HepG2 (cell line): ENCODE data around the gene HFM1. TPM values are rescaled to one million over a fixed set of nuclear protein-coding genes. Genes with fewer than 3 reads are reported as not detected.

ENCODE experiments used
- ATAC-seq: fragments of 200-7000 bp; cut with Tn5 transposase; 3 replicates; pipeline ENCODE4 v1.9.1; 2020; ENCODE audit warnings: mild to moderate bottlenecking, moderate library complexity
- BruUV-seq: library from RNA; stranded (reverse); fragments of 400-500 nt; replicated peaks from 2 replicates; lab custom pipeline; 2021; lab: Mats Ljungman, UMichigan
- CTCF ChIA-PET: fragments of 300-600 bp; formaldehyde crosslinking; extraction: SDS; loops from one replicate; lab custom pipeline; 2021; ENCODE audit warnings: low total read pairs, inconsistent platforms, low intra/inter-chr PET ratio; lab: Yijun Ruan, JAX
- POLR2A ChIA-PET: fragments of 350-600 bp; sonication (Branson Sonifier 250); formaldehyde crosslinking; loops from one replicate; lab custom pipeline; 2020; ENCODE audit warnings: antibody characterized with exemption, inconsistent platforms; lab: Yijun Ruan, JAX
- DNase-seq: peaks from one replicate; pipeline ENCODE4 v3.0.0-alpha.2; 2015; ENCODE audit warnings: low spot score
- FAIRE-seq: peaks from 3 replicates; lab custom pipeline; 2011; peaks lifted over from hg19 to GRCh38; lab: Jason Lieb, UNC
- H2AFZ ChIP-seq: one replicate; pipeline ENCODE4 v1.6.1; 2011; ENCODE audit warnings: low read length, inconsistent platforms
- H3K27ac ChIP-seq: fragments of 300-600 bp; 3 replicates; pipeline ENCODE4 v1.8.0; 2011; ENCODE audit warnings: mixed run types, mild to moderate bottlenecking, mixed read lengths, low read length, inconsistent platforms; ENCODE audit not compliant: insufficient read depth; ENCODE audit errors: extremely low read length
- H3K27me3 ChIP-seq, 2 experiments: fragments of 200-600 bp in 1 of 2; 2 replicates in 1 of 2; 3 replicates in 1 of 2; pipeline versions ENCODE4 v1.6.0 to v1.8.0; 2011; ENCODE audit warnings: low read length in 2 of 2, mild to moderate bottlenecking in 2 of 2, moderate library complexity in 2 of 2, inconsistent platforms in 1 of 2; ENCODE audit not compliant: insufficient read depth in 2 of 2, control insufficient read depth in 1 of 2
- H3K36me3 ChIP-seq, 2 experiments: fragments of 200-600 bp in 1 of 2; replicated peaks in 1 of 2; 2 replicates in 1 of 2; 3 replicates in 1 of 2; pipeline versions ENCODE4 v1.5.1 to v1.8.0; 2011; ENCODE audit warnings: low read length in 2 of 2, inconsistent platforms in 1 of 2; ENCODE audit not compliant: insufficient read depth in 2 of 2, control insufficient read depth in 1 of 2
- H3K4me1 ChIP-seq: 2 replicates; pipeline ENCODE4 v1.5.1; 2012; ENCODE audit warnings: low read length, inconsistent platforms; ENCODE audit not compliant: insufficient read depth
- H3K4me2 ChIP-seq: 2 replicates; pipeline ENCODE4 v1.6.0; 2011; ENCODE audit warnings: low read depth, low read length, inconsistent platforms
- H3K4me3 ChIP-seq, 3 experiments: fragments of 200-600 bp in 1 of 3; sonication (generic), shearing (Covaris generic) in 1 of 3; replicated peaks in 1 of 3; 2 replicates each; pipeline ENCODE4 v1.5.1; 2011 to 2016; ENCODE audit warnings: low read length in 3 of 3, inconsistent platforms in 2 of 3, low read depth in 2 of 3, mild to moderate bottlenecking in 2 of 3, control low read depth in 1 of 3, mixed read lengths in 1 of 3; ENCODE audit not compliant: insufficient read depth in 1 of 3
- H3K79me2 ChIP-seq: one replicate; pipeline ENCODE4 v1.6.1; 2011; ENCODE audit warnings: low read length, inconsistent platforms; ENCODE audit not compliant: insufficient read depth
- H3K9ac ChIP-seq: 2 replicates; pipeline ENCODE4 v1.6.0; 2011; ENCODE audit warnings: mild to moderate bottlenecking, low read depth, low read length, inconsistent platforms; ENCODE audit not compliant: insufficient read depth
- H3K9me3 ChIP-seq: 2 replicates; pipeline ENCODE4 v1.5.1; 2012; ENCODE audit warnings: mild to moderate bottlenecking, low read length
- H4K20me1 ChIP-seq: 2 replicates; pipeline ENCODE4 v1.6.0; 2011; ENCODE audit warnings: inconsistent platforms, mild to moderate bottlenecking, low read length, moderate library complexity; ENCODE audit not compliant: insufficient read depth
- DPF2 ChIP-seq: sonication (generic); formaldehyde crosslinking; IDR thresholded peaks from 2 replicates; pipeline ENCODE4 v1.4.0; 2020; ENCODE audit warnings: mild to moderate bottlenecking, low read depth, missing genetic modification reagents, borderline replicate concordance
- FOXA3 ChIP-seq: IDR thresholded peaks from 2 replicates; pipeline ENCODE4 v1.6.1; 2016; ENCODE audit warnings: missing genetic modification reagents, missing compliant biosample characterization
- GATA4 ChIP-seq: sonication (generic); IDR thresholded peaks from 2 replicates; pipeline ENCODE4 v1.6.1; 2016; ENCODE audit warnings: antibody characterized with exemption, low read depth, borderline replicate concordance
- PTBP1 ChIP-seq: fragments of 200-400 bp; formaldehyde crosslinking; IDR thresholded peaks from 2 replicates; pipeline ENCODE4 v1.6.1; 2018; ENCODE audit warnings: low read length, low read depth; ENCODE audit not compliant: poor library complexity, severe bottlenecking
- SETDB1 ChIP-seq: sonication (generic); formaldehyde crosslinking; IDR thresholded peaks from 2 replicates; pipeline ENCODE4 v1.5.1; 2020; ENCODE audit warnings: missing genetic modification reagents, mild to moderate bottlenecking, borderline replicate concordance
- TOPORS ChIP-seq: sonication (generic); formaldehyde crosslinking; IDR thresholded peaks from 2 replicates; pipeline ENCODE4 v1.8.0; 2023; ENCODE audit warnings: mild to moderate bottlenecking, missing genetic modification reagents
- WIZ ChIP-seq: sonication (generic); formaldehyde crosslinking; IDR thresholded peaks from 2 replicates; pipeline ENCODE4 v1.5.1; 2020; ENCODE audit warnings: mild to moderate bottlenecking, missing genetic modification reagents
- ZNF263 ChIP-seq: sonication (generic); formaldehyde crosslinking; IDR thresholded peaks from 2 replicates; pipeline ENCODE4 v1.4.0; 2020; ENCODE audit warnings: missing genetic modification reagents
- ZNF354B ChIP-seq: sonication (generic); formaldehyde crosslinking; IDR thresholded peaks from 2 replicates; pipeline ENCODE4 v1.8.0; 2022; ENCODE audit warnings: mild to moderate bottlenecking, missing genetic modification reagents
- ZNF878 ChIP-seq: sonication (generic); formaldehyde crosslinking; IDR thresholded peaks from 2 replicates; pipeline ENCODE4 v1.8.1; 2023; ENCODE audit warnings: mild to moderate bottlenecking, missing genetic modification reagents, moderate library complexity
- ZSCAN20 ChIP-seq: sonication (generic); formaldehyde crosslinking; IDR thresholded peaks from 2 replicates; pipeline ENCODE4 v1.4.0; 2020; ENCODE audit warnings: missing genetic modification reagents, mild to moderate bottlenecking, borderline replicate concordance
- WGBS: methylation state at CpG from one replicate; pipeline ENCODE4 v1.1.6; 2017; ENCODE audit warnings: low lambda C conversion rate; 5-methylcytosine and 5-hydroxymethylcytosine counted together
- in situ Hi-C: cut with HindIII; loops from 2 replicates; pipeline ENCODE4 v1.10.0; 2017; ENCODE audit warnings: low pct_unique_long_range_greater_than_20kb; ENCODE audit not compliant: extremely low pct_ligation_motif_present
- intact Hi-C: fragments of 100-400 bp; cut with micrococcal nuclease; formaldehyde crosslinking; loops from one replicate; pipeline ENCODE4 v1.10.0; 2022; ENCODE audit not compliant: unreplicated experiment
- polyA plus RNA-seq, 8 experiments: library from polyadenylated mRNA; depleted of rRNA in 3 of 8; stranded (reverse) in 7 of 8; unstranded in 1 of 8; fragments of >200 nt; fragmentation: Illumina TruSeq in 4 of 8; extraction: Trizol in 4 of 8; gene quantifications; 2 replicates each; pipeline versions ENCODE4 v1.2.1 to v1.2.3, GENCODE V29; 2011 to 2016; ENCODE audit warnings: low read depth in 4 of 8, missing spikeins in 1 of 8, mixed read lengths in 1 of 8; ENCODE audit not compliant: insufficient read depth in 1 of 8
- total RNA-seq, 5 experiments: library from RNA; depleted of rRNA; stranded (reverse); fragments of >200 nt; fragmentation: Illumina TruSeq; extraction: Trizol; gene quantifications; 2 replicates each; pipeline ENCODE4 v1.2.3, GENCODE V29; 2016; ENCODE audit warnings: low read depth in 1 of 5
- TF ChIP-seq, protein P1 (sequence below): sonication (generic); formaldehyde crosslinking; IDR thresholded peaks from 2 replicates; pipeline ENCODE4 v1.9.0; 2021; ENCODE audit warnings: mild to moderate bottlenecking, missing genetic modification reagents
- TF ChIP-seq, protein P2 (sequence below): sonication (generic); formaldehyde crosslinking; IDR thresholded peaks from 2 replicates; pipeline ENCODE4 v1.5.0; 2020; ENCODE audit warnings: missing genetic modification reagents
- TF ChIP-seq, protein P3 (sequence below): sonication (generic); formaldehyde crosslinking; IDR thresholded peaks from 2 replicates; pipeline ENCODE4 v1.8.1; 2022; ENCODE audit warnings: mild to moderate bottlenecking, missing genetic modification reagents
- TF ChIP-seq, protein P4 (sequence below): conservative IDR thresholded peaks from 2 replicates; pipeline ENCODE4 v1.6.1; 2018; ENCODE audit warnings: missing genetic modification reagents

The HFM1 gene
- total and polyA plus RNA-seq, 2 of the 13 experiments (the other 11 are each of a cell fraction or from before 2014, with no cell fraction given), result 0.29 to 1.4 TPM

DNA sequence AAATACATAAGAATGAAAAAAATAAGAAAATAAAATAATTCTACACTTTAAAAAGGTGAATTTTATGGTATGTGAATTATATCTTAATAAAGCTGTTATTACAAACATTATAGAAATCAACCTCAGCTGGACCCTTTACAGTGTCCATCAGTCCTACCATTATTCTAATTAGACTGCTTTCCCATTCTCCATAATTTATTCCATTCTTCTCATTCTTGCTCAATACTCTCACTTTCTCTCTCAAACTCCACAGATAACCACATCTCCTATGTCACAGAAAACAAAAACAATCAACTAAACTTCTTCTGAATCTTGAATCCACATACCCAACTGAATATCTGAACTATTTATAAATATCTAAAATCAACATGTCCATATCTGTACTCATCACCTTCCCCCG, 11.6 kb downstream of the HFM1 start:
- Histone ChIP-seq H3K9ac (no peak overlapping the region), H3K4me2 (no peak overlapping the region), H4K20me1 (no peaks in the 10 kb centered on the region), H3K4me1 (no peaks in the 10 kb centered on the region), H3K27ac (no peak overlapping the region), H3K9me3 (no peaks in the 10 kb centered on the region), H2AFZ (no peak overlapping the region), H3K4me3 (no peak overlapping the region), H3K27me3 (no peaks in the 10 kb centered on the region), H3K36me3 (no peaks in the 10 kb centered on the region), H3K79me2 (no peaks in the 10 kb centered on the region)
- ChIA-PET CTCF (no interaction called here), POLR2A (no interaction called here)
- TF ChIP-seq WIZ (CRISPR knock-in tag) (no peak), ZNF263 (CRISPR knock-in tag) (no peak), GATA4 (no peak), PTBP1 (no peak), FOXA3 (no peak), TOPORS (CRISPR knock-in tag) (no peak), ZNF354B (CRISPR knock-in tag) (no peak), ZSCAN20 (CRISPR knock-in tag) (no peak), DPF2 (CRISPR knock-in tag) (no peak), ZNF878 (CRISPR knock-in tag) (no peak), SETDB1 (CRISPR knock-in tag) (no peak)
- TF ChIP-seq, protein P1, sequence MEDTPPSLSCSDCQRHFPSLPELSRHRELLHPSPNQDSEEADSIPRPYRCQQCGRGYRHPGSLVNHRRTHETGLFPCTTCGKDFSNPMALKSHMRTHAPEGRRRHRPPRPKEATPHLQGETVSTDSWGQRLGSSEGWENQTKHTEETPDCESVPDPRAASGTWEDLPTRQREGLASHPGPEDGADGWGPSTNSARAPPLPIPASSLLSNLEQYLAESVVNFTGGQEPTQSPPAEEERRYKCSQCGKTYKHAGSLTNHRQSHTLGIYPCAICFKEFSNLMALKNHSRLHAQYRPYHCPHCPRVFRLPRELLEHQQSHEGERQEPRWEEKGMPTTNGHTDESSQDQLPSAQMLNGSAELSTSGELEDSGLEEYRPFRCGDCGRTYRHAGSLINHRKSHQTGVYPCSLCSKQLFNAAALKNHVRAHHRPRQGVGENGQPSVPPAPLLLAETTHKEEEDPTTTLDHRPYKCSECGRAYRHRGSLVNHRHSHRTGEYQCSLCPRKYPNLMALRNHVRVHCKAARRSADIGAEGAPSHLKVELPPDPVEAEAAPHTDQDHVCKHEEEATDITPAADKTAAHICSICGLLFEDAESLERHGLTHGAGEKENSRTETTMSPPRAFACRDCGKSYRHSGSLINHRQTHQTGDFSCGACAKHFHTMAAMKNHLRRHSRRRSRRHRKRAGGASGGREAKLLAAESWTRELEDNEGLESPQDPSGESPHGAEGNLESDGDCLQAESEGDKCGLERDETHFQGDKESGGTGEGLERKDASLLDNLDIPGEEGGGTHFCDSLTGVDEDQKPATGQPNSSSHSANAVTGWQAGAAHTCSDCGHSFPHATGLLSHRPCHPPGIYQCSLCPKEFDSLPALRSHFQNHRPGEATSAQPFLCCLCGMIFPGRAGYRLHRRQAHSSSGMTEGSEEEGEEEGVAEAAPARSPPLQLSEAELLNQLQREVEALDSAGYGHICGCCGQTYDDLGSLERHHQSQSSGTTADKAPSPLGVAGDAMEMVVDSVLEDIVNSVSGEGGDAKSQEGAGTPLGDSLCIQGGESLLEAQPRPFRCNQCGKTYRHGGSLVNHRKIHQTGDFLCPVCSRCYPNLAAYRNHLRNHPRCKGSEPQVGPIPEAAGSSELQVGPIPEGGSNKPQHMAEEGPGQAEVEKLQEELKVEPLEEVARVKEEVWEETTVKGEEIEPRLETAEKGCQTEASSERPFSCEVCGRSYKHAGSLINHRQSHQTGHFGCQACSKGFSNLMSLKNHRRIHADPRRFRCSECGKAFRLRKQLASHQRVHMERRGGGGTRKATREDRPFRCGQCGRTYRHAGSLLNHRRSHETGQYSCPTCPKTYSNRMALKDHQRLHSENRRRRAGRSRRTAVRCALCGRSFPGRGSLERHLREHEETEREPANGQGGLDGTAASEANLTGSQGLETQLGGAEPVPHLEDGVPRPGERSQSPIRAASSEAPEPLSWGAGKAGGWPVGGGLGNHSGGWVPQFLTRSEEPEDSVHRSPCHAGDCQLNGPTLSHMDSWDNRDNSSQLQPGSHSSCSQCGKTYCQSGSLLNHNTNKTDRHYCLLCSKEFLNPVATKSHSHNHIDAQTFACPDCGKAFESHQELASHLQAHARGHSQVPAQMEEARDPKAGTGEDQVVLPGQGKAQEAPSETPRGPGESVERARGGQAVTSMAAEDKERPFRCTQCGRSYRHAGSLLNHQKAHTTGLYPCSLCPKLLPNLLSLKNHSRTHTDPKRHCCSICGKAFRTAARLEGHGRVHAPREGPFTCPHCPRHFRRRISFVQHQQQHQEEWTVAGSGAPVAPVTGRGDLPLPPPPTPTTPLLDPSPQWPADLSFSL (CRISPR knock-in tag), result no peak
- TF ChIP-seq, protein P2, sequence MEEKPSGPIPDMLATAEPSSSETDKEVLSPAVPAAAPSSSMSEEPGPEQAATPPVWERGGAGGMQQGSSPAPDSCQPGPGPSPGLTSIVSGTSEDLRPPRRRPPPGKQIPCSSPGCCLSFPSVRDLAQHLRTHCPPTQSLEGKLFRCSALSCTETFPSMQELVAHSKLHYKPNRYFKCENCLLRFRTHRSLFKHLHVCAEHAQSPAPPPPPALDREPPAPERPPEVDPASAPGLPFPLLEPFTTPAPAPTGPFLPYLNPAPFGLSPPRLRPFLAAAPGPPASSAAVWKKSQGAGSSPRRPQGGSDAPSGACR (CRISPR knock-in tag), result no peak
- TF ChIP-seq, protein P3, sequence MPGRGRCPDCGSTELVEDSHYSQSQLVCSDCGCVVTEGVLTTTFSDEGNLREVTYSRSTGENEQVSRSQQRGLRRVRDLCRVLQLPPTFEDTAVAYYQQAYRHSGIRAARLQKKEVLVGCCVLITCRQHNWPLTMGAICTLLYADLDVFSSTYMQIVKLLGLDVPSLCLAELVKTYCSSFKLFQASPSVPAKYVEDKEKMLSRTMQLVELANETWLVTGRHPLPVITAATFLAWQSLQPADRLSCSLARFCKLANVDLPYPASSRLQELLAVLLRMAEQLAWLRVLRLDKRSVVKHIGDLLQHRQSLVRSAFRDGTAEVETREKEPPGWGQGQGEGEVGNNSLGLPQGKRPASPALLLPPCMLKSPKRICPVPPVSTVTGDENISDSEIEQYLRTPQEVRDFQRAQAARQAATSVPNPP (CRISPR knock-in tag), result no peak
- TF ChIP-seq, protein P4, sequence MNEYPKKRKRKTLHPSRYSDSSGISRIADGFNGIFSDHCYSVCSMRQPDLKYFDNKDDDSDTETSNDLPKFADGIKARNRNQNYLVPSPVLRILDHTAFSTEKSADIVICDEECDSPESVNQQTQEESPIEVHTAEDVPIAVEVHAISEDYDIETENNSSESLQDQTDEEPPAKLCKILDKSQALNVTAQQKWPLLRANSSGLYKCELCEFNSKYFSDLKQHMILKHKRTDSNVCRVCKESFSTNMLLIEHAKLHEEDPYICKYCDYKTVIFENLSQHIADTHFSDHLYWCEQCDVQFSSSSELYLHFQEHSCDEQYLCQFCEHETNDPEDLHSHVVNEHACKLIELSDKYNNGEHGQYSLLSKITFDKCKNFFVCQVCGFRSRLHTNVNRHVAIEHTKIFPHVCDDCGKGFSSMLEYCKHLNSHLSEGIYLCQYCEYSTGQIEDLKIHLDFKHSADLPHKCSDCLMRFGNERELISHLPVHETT (CRISPR knock-in tag), result no peak
- BruUV-seq, result no TSS peak
- FAIRE-seq, result no peak
- in situ Hi-C loops, result no loop called here
- intact Hi-C loops, result no loop called here
- ATAC-seq, result no peak
- DNase-seq, result no peak
- 16% methylated on average over 1 of the region's 1 CpG for WGBS
